GM21423 (cell line): ENCODE measurements around the gene SLC39A2.
"Not testable (repeated sequence)": the region's sequence is repeated elsewhere in the genome, so short reads cannot be mapped to it uniquely, and the experiment has no call there.

ENCODE experiments used
- ATAC-seq: cut with Tn5 transposase; IDR thresholded peaks from one replicate; pipeline ENCODE4 v1.9.1; 2021; ENCODE audit warnings: mild to moderate bottlenecking, moderate library complexity; ENCODE audit not compliant: unreplicated experiment

SLC39A2 gene

GRCh38 chr14:21024585-21025370, 25.7 kb downstream of the SLC39A2 start, which contains the start of gene NDRG2:
NDRG2 (minus strand) TSS chr14:21025061; CDS start chr14:21023315, 1,746 bp downstream.
- ATAC-seq, result no peak

GRCh38 chr14:21025371-21026273, 26.5 kb downstream of the SLC39A2 start:
- ATAC-seq, result no peak

- no peak for ATAC-seq
Observed at GRCh38 chr14:21026274-21026987, 27.3 kb downstream of the SLC39A2 start.

- ATAC-seq, result no peak
Observed at GRCh38 chr14:21026988-21027315, 27.9 kb downstream of the SLC39A2 start.

GRCh38 chr14:21029917-21030316, 30.8 kb downstream of the SLC39A2 start, which contains the start of gene TPPP2:
TPPP2 (plus strand) TSS chr14:21030217; CDS start chr14:21030582, 365 bp downstream.
- ATAC-seq, result no peak

DNA sequence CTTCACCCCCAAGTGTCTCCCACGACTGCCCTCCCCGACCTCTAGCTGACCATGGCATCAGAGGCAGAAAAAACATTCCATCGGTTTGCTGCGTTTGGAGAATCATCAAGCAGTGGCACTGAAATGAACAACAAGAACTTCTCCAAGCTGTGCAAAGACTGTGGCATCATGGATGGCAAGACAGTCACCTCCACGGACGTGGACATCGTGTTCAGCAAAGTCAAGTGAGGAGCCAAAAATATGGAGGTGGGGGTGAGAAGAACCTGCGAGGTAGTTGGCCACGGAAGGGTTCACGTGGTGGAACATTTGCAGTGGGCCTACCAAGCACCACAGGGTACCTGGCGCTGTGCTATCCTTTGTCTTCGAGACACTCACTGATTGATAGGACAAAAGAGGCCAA, 31.4 kb downstream of the SLC39A2 start:
- ATAC-seq, result no peak

DNA sequence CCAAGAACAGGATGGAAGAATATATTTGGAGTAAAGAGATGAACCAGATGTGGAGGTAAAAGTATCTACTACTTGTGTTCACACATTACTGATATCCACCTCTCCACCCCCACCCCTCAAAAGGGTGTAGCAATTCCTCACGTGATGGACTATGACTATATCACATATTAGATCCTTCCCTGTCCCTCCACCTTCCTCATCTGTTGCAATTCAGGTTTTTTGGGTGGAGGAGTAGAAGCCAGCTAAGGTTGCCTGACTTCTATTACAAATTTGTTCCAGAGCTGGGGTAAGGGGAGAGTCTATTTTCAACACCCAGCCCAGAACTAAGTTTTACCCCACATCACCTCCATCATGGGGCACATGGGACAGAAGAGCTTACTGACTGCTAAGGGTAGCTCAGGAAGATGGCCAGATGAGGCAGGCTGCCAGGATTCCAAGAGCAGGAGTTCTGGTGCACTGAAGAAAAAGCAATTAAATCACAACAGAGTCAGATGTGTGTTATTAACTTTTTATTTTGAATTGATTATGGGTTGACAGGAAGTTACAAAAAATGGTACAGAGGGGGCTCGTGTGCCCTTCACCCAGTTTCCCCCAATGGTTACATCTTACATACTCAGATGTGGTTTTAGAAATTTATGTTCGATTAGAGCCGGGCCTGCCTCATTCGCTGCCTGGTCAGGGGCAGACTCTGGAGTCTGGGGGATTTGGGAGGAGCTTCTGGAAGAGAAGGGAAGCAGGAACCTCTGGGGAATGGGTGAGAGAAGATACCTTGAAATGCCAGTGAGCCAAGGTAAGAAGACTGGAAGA, 33.4 kb downstream of the SLC39A2 start:
- ATAC-seq, result no peak

DNA sequence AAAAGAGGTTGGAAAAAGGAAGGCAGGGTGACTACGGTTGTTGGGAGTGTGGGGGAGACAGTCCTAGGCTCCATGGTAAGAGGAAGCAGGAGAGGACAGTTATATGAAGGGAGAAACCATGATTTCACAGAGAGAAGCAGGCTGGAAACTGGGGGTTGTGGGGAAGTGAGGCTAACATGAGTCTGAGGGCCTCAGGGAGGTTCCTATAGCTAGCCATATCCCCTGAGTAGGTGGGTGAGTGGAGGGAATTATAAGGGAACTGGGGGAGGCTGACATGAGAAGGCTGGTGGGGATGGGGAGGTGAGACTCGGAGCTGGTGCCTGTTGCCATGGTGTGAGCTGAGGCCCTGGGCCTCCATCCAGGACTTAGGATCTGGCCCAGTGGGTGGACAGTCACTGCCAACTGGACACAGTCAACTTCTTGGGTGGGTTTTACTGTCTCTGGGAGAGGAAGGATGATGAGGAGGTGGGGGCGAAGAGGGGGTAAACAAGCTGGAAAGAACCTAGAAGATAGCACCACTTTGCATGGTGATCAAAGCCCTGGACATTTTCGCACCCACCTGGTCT, 34.1 kb downstream of the SLC39A2 start:
- ATAC-seq, result no peak

DNA sequence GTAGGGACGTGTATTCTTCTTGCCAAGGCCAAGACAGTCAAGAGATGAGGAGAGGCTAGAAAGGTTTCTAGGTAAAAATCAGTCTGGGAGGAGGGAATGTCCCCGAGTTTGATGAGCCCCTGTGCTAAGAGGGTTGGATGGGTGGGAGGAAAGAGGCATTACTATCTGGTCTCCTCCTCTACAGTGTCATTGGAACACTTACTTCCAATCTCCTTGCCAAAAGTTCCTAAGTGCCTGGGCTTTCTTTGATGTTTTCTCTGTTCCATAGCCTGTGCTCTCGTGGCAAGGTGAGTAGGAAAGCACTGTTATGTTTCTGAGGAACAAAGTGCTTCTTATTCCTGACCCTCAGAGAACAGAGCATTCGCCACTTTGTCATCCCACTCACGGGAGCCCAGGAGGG, 35.6 kb downstream of the SLC39A2 start, which contains the start of gene RNASE13:
Gene RNASE13 (minus strand): TSS at position 101 of the 400 bp plus-strand sequence. CDS start 519 bp downstream, outside the sequence.
- ATAC-seq, result no peak

DNA sequence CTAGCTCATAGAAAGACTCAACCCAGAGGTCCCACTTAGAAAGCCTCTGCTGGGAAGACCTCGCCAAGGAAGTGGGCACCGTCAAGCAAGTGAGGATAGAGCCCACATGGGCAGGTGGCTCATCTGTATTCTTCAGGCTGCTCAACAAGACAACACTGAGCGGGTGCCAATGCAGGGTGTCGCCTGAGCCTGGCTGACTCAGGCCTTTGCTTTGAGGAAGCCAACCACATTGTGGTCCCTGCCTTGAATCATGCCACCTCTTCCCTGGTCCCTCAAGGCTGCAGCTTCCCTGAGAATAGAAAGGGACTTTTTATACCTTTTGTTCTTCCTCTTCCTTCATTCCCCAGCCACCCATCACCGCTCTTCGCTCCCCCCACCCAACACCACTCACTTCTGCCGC, 37.7 kb downstream of the SLC39A2 start:
- ATAC-seq, result no peak

DNA sequence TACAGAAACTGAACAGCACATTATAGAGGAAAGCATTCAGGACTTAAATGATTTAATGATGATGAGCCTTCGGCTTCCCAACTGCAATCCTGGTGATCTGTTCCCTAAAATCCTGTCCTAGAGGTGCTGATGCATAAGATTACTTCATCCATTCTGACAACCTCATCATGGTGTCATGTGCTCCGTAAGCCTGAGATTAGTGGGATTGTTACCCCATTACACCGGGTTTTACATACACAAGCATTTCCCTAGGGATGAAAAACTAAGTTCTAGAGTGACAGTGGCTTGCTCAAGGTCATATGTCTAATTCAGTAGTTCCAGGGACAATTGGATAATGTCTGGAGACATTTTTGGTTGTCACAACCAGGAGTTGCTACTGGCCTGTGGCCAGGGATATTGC, 38.1 kb downstream of the SLC39A2 start:
- ATAC-seq, result no peak

- ATAC-seq, result no peak
Observed at GRCh38 chr14:21038441-21039422, 39.6 kb downstream of the SLC39A2 start.

- no peak for ATAC-seq
Observed at GRCh38 chr14:21039585-21040369, 40.7 kb downstream of the SLC39A2 start.

GRCh38 chr14:21040370-21040925, 41.4 kb downstream of the SLC39A2 start:
- ATAC-seq, result no peak

GRCh38 chr14:21040941-21041340, 41.8 kb downstream of the SLC39A2 start:
- not testable (repeated sequence) for ATAC-seq

- ATAC-seq, result no peak
Observed at GRCh38 chr14:21041676-21042433, 42.8 kb downstream of the SLC39A2 start, which contains the start of gene RNASE7. RNASE7 (plus strand) TSS chr14:21042362; CDS start chr14:21042993, 631 bp downstream.

- ATAC-seq, result no peak
Observed at GRCh38 chr14:21042918-21043317, 43.8 kb downstream of the SLC39A2 start.
